Ishikawa (cell line): ENCODE data around the gene PRPS1L1.

ENCODE experiments used
- CEBPB ChIP-seq: IDR thresholded peaks from 2 replicates; pipeline ENCODE4 v1.6.1; 2012
- CREB1 ChIP-seq: IDR thresholded peaks from 2 replicates; pipeline ENCODE4 v1.6.1; 2012; ENCODE audit warnings: low read depth
- EGR1 ChIP-seq: IDR thresholded peaks from 2 replicates; pipeline ENCODE4 v1.6.1; 2012
- EP300 ChIP-seq: IDR thresholded peaks from 2 replicates; pipeline ENCODE4 v1.6.1; 2012; ENCODE audit warnings: borderline replicate concordance
- NFIC ChIP-seq: IDR thresholded peaks from 2 replicates; pipeline ENCODE4 v1.6.1; 2012
- RAD21 ChIP-seq: IDR thresholded peaks from 2 replicates; pipeline ENCODE4 v1.6.1; 2012; ENCODE audit warnings: low read depth
- TAF1 ChIP-seq: IDR thresholded peaks from 2 replicates; pipeline ENCODE4 v1.6.1; 2012; ENCODE audit warnings: low read depth, mild to moderate bottlenecking
- TCF12 ChIP-seq: IDR thresholded peaks from 2 replicates; pipeline ENCODE4 v1.6.1; 2012; ENCODE audit warnings: low read depth
- ZBTB7A ChIP-seq: IDR thresholded peaks from 2 replicates; pipeline ENCODE4 v1.6.1; 2012; ENCODE audit warnings: low read depth
- TF ChIP-seq, protein P1 (sequence below): IDR thresholded peaks from 2 replicates; pipeline ENCODE4 v1.6.1; 2012; ENCODE audit warnings: low read depth, mild to moderate bottlenecking
- TF ChIP-seq, protein P2 (sequence below): IDR thresholded peaks from 2 replicates; pipeline ENCODE4 v1.6.1; 2012
- TF ChIP-seq, protein P3 (sequence below): IDR thresholded peaks from 2 replicates; pipeline ENCODE4 v1.6.1; 2012

DNA sequence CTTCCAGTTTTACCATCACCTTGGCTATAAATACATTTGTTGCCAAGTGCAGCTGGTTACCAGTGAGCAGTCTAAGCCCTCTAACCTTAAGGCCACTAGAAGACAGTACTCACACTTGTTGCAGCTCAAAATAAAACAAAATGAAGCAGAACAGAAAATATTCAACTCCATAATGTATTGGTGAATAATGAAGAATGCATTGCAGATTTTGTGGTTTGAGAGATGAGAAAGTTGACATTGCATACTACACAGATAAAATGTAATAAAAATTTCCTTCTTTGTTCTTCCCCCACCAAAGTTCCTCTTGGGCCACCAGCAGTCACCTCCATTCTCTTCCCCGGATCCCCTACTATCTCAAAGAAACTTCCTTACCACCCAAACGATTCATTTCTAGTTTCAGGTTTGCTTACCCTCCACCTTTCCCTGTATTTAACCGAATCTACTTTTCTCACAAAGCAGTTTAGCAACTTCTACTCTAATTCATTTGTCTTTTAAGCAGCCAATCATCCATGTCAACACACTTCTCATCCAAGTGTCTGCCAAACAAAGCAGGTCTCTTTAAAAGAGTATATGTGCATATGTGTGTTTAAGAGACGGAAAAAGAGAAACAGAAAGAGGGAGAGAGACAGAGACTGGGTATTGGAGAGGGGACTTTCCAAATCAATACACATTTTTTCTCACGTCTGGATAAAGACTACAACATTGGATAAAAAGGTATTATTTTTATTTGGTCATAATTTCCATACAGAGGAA lies 35.7 kb upstream of the PRPS1L1 start:
- no peak for TF ChIP-seq CEBPB
- TF ChIP-seq, protein P1, sequence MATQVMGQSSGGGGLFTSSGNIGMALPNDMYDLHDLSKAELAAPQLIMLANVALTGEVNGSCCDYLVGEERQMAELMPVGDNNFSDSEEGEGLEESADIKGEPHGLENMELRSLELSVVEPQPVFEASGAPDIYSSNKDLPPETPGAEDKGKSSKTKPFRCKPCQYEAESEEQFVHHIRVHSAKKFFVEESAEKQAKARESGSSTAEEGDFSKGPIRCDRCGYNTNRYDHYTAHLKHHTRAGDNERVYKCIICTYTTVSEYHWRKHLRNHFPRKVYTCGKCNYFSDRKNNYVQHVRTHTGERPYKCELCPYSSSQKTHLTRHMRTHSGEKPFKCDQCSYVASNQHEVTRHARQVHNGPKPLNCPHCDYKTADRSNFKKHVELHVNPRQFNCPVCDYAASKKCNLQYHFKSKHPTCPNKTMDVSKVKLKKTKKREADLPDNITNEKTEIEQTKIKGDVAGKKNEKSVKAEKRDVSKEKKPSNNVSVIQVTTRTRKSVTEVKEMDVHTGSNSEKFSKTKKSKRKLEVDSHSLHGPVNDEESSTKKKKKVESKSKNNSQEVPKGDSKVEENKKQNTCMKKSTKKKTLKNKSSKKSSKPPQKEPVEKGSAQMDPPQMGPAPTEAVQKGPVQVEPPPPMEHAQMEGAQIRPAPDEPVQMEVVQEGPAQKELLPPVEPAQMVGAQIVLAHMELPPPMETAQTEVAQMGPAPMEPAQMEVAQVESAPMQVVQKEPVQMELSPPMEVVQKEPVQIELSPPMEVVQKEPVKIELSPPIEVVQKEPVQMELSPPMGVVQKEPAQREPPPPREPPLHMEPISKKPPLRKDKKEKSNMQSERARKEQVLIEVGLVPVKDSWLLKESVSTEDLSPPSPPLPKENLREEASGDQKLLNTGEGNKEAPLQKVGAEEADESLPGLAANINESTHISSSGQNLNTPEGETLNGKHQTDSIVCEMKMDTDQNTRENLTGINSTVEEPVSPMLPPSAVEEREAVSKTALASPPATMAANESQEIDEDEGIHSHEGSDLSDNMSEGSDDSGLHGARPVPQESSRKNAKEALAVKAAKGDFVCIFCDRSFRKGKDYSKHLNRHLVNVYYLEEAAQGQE = no peak
- TF ChIP-seq, protein P2, sequence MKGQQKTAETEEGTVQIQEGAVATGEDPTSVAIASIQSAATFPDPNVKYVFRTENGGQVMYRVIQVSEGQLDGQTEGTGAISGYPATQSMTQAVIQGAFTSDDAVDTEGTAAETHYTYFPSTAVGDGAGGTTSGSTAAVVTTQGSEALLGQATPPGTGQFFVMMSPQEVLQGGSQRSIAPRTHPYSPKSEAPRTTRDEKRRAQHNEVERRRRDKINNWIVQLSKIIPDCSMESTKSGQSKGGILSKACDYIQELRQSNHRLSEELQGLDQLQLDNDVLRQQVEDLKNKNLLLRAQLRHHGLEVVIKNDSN = no peak
- no peak for TF ChIP-seq EP300
- TF ChIP-seq, protein P3, sequence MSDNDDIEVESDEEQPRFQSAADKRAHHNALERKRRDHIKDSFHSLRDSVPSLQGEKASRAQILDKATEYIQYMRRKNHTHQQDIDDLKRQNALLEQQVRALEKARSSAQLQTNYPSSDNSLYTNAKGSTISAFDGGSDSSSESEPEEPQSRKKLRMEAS = no peak
- TF ChIP-seq CREB1 = no peak
- TF ChIP-seq RAD21 = no peak
- TF ChIP-seq TAF1 = no peak
- TF ChIP-seq ZBTB7A = no peak
- TF ChIP-seq EGR1 = no peak
- no peak for TF ChIP-seq TCF12
- TF ChIP-seq NFIC = no peak
